GM12878 (cell line): ENCODE measurements around the gene RAB28. TPM values are rescaled to one million over a fixed set of nuclear protein-coding genes. Genes with fewer than 3 reads are reported as not detected.

ENCODE experiments used
- ATAC-seq: fragments of 200-7000 bp; cut with Tn5 transposase; 3 replicates; pipeline ENCODE4 v1.9.1; 2020; ENCODE audit warnings: mild to moderate bottlenecking, moderate library complexity
- BruUV-seq: library from RNA; stranded (reverse); fragments of 400-500 nt; replicated peaks from 2 replicates; lab custom pipeline; 2021; lab: Mats Ljungman, UMichigan
- CTCF ChIA-PET: fragments of 300-600 bp; sonication (Branson Sonifier 250); formaldehyde crosslinking; extraction: SDS; loops from one replicate; lab custom pipeline; 2021; ENCODE audit warnings: inconsistent platforms; lab: Yijun Ruan, JAX
- POLR2A ChIA-PET: fragments of 350-600 bp; formaldehyde crosslinking; extraction: SDS; loops from one replicate; lab custom pipeline; 2021; ENCODE audit warnings: inconsistent platforms; lab: Charles Lee
- RAD21 ChIA-PET: fragments of 300-600 bp; sonication (Branson Sonifier 250); formaldehyde crosslinking; loops from one replicate; lab custom pipeline; 2023; ENCODE audit warnings: antibody characterized with exemption; ENCODE audit not compliant: unreplicated experiment; lab: Charles Lee
- SMC1A ChIA-PET: fragments of 300-600 bp; sonication (Branson Sonifier 250); formaldehyde crosslinking; loops from one replicate; lab custom pipeline; 2023; ENCODE audit not compliant: unreplicated experiment, uncharacterized antibody; lab: Charles Lee
- DNase-seq: peaks from one replicate; pipeline ENCODE4 v3.0.0-alpha.2; 2011; ENCODE audit warnings: low read depth, low spot score
- FAIRE-seq: peaks from 3 replicates; lab custom pipeline; 2011; peaks lifted over from hg19 to GRCh38; lab: Jason Lieb, UNC
- H2AFZ ChIP-seq: 2 replicates; pipeline ENCODE4 v1.6.0; 2011; ENCODE audit warnings: low read depth, low read length, control low read depth; ENCODE audit not compliant: control insufficient read depth
- H3K27ac ChIP-seq: 2 replicates; pipeline ENCODE4 v1.5.1; 2011; ENCODE audit warnings: control low read depth; ENCODE audit not compliant: control insufficient read depth, insufficient read depth
- H3K27me3 ChIP-seq, 2 experiments: replicated peaks in 1 of 2; 2 replicates each; pipeline versions ENCODE4 v1.6.0 to v1.6.1; 2011; ENCODE audit warnings: low read length in 1 of 2; ENCODE audit not compliant: control insufficient read depth in 2 of 2, insufficient read depth in 2 of 2
- H3K36me3 ChIP-seq, 2 experiments: 2 replicates each; pipeline ENCODE4 v1.5.1; 2011; ENCODE audit warnings: low read length in 1 of 2; ENCODE audit not compliant: control insufficient read depth in 2 of 2, insufficient read depth in 2 of 2
- H3K4me1 ChIP-seq: 2 replicates; pipeline ENCODE4 v1.6.1; 2011; ENCODE audit warnings: mild to moderate bottlenecking, low read length, moderate library complexity, mixed read lengths; ENCODE audit not compliant: control insufficient read depth, insufficient read depth
- H3K4me2 ChIP-seq: 2 replicates; pipeline ENCODE4 v1.6.0; 2011; ENCODE audit warnings: control low read depth; ENCODE audit not compliant: control insufficient read depth, insufficient read depth
- H3K4me3 ChIP-seq: fragments of 200-600 bp; sonication (generic); 2 replicates; pipeline ENCODE4 v1.5.1; 2016
- H3K79me2 ChIP-seq: 2 replicates; pipeline ENCODE4 v1.6.0; 2011; ENCODE audit warnings: low read length; ENCODE audit not compliant: control insufficient read depth, insufficient read depth
- H3K9ac ChIP-seq: 2 replicates; pipeline ENCODE4 v1.8.0; 2011; ENCODE audit warnings: low read length, control low read depth, mixed read lengths; ENCODE audit not compliant: control insufficient read depth, insufficient read depth
- H3K9me3 ChIP-seq: replicated peaks from 3 replicates; pipeline ENCODE4 v1.5.1; 2011; ENCODE audit warnings: mild to moderate bottlenecking, low read length; ENCODE audit not compliant: control insufficient read depth, insufficient read depth
- H4K20me1 ChIP-seq: 2 replicates; pipeline ENCODE4 v1.6.0; 2011; ENCODE audit not compliant: control insufficient read depth, insufficient read depth
- ASH2L ChIP-seq: fragments of 300-600, 200-600 bp; sonication (generic); IDR thresholded peaks from 2 replicates; pipeline ENCODE4 v1.6.1; 2017; ENCODE audit warnings: low read depth, mild to moderate bottlenecking, borderline replicate concordance
- BMI1 ChIP-seq: fragments of 450-650 bp; IDR thresholded peaks from 2 replicates; pipeline ENCODE4 v1.6.1; 2016; ENCODE audit warnings: mild to moderate bottlenecking, moderate library complexity, borderline replicate concordance
- IKZF1 ChIP-seq: fragments of 450-650 bp; conservative IDR thresholded peaks from 2 replicates; pipeline ENCODE4 v1.6.1; 2017; ENCODE audit warnings: antibody characterized with exemption, mild to moderate bottlenecking
- KAT2A ChIP-seq: conservative IDR thresholded peaks from 2 replicates; pipeline ENCODE4 v1.6.1; 2011; ENCODE audit warnings: low read depth, low read length; ENCODE audit not compliant: control insufficient read depth
- MEF2A ChIP-seq: IDR thresholded peaks from 2 replicates; pipeline ENCODE4 v1.6.1; 2011; ENCODE audit warnings: low read depth, mild to moderate bottlenecking, low read length, moderate library complexity; ENCODE audit not compliant: insufficient read depth
- MTA2 ChIP-seq: fragments of 450-650 bp; IDR thresholded peaks from 2 replicates; pipeline ENCODE4 v1.6.1; 2016; ENCODE audit warnings: low read depth, mild to moderate bottlenecking, moderate library complexity
- NKRF ChIP-seq: fragments of 450-650 bp; conservative IDR thresholded peaks from 2 replicates; pipeline ENCODE4 v1.6.1; 2017; ENCODE audit warnings: mild to moderate bottlenecking, moderate library complexity
- NR2F1 ChIP-seq: fragments of 450-650 bp; conservative IDR thresholded peaks from 2 replicates; pipeline ENCODE4 v1.6.1; 2017; ENCODE audit warnings: mild to moderate bottlenecking
- PML ChIP-seq: IDR thresholded peaks from 2 replicates; pipeline ENCODE4 v1.6.1; 2012; ENCODE audit warnings: low read length, inconsistent platforms
- REST ChIP-seq: IDR thresholded peaks from 2 replicates; pipeline ENCODE4 v1.6.1; 2012; ENCODE audit warnings: mild to moderate bottlenecking, low read depth, low read length
- RUNX3 ChIP-seq: IDR thresholded peaks from 2 replicates; pipeline ENCODE4 v1.6.1; 2012; ENCODE audit warnings: low read length, inconsistent platforms
- SIN3A ChIP-seq: IDR thresholded peaks from 2 replicates; pipeline ENCODE4 v1.6.1; 2012; ENCODE audit warnings: low read depth, low read length, improper control_type of control experiment
- SMAD5 ChIP-seq: IDR thresholded peaks from 2 replicates; pipeline ENCODE4 v1.6.1; 2016; ENCODE audit warnings: antibody characterized with exemption, low read depth
- ZNF622 ChIP-seq: fragments of 450-650 bp; IDR thresholded peaks from 2 replicates; pipeline ENCODE4 v1.6.1; 2017; ENCODE audit warnings: mild to moderate bottlenecking, inconsistent platforms
- WGBS: methylation state at CpG from one replicate; pipeline ENCODE4 v1.1.6; 2016; ENCODE audit warnings: low lambda C conversion rate; ENCODE audit not compliant: insufficient replicate concordance, insufficient coverage; ENCODE audit errors: missing lambda C conversion rate; 5-methylcytosine and 5-hydroxymethylcytosine counted together
- in situ Hi-C: fragments of 300-500 bp; cut with MboI; formaldehyde crosslinking; loops from 9 replicates; pipeline ENCODE4 v1.14.3; 2018; ENCODE audit warnings: mixed read lengths
- intact Hi-C: fragments of 100-400 bp; cut with micrococcal nuclease; formaldehyde crosslinking; loops from one replicate; pipeline ENCODE4 v1.14.2; 2022; ENCODE audit not compliant: unreplicated experiment
- polyA plus RNA-seq, 11 experiments: library from polyadenylated mRNA; depleted of rRNA in 4 of 11; unstranded in 6 of 11; stranded (reverse) in 5 of 11; fragments of >200 nt; fragmentation: Nextera tagmentation in 4 of 11; fragmentation: Illumina TruSeq in 1 of 11; extraction: Ambion mirVana in 4 of 11; extraction: Trizol in 1 of 11; gene quantifications; 1 replicate in 1 of 11; 2 replicates in 10 of 11; pipeline versions ENCODE4 v1.2.1 to v1.2.3, GENCODE V29; 2011 to 2016; ENCODE audit warnings: inconsistent platforms in 2 of 11, missing spikeins in 2 of 11, low read depth in 1 of 11
- total RNA-seq, 4 experiments: library from RNA; depleted of rRNA in 3 of 4; stranded (reverse); fragments of >200 nt in 3 of 4; fragmentation: Illumina TruSeq in 1 of 4; extraction: Trizol in 1 of 4; gene quantifications; 2 replicates each; pipeline versions ENCODE4 v1.2.1 to v1.2.3, GENCODE V29; 2013 to 2021

Gene RAB28
- total and polyA plus RNA-seq, 10 of the 15 experiments (the other 5 are each of a cell fraction or from before 2014, with no cell fraction given): 5.8 to 29.3 (median 16.9) TPM

- Histone ChIP-seq H3K4me2 (peak overlapping the region; percentile 53), H3K79me2 (peaks cover 17% of the 10 kb centered on the region), H3K27me3 (no peaks in the 10 kb centered on the region), H3K4me1 (no peaks in the 10 kb centered on the region), H2AFZ (peak overlapping the region; percentile 100), H3K9me3 (0 out of 3 replicates have a peak, but pooled peaks cover 1% of the 10 kb centered on the region), H3K4me3 (peak overlapping the region; percentile 77), H3K36me3 (no peaks in the 10 kb centered on the region), H4K20me1 (no peaks in the 10 kb centered on the region), H3K27ac (peak overlapping the region; percentile 38), H3K9ac (peak overlapping the region; percentile 94)
- 1% methylated on average over 27 of the region's 30 CpGs for WGBS
- no peak for DNase-seq
- ChIA-PET SMC1A (interaction anchor here (1.2 to 1.5 kb wide), 4 partner anchors 10 to 52 kb away, joined by 3 to 13 read pairs (median 4); no protein-coding TSS in a partner anchor), CTCF (interaction anchor here (0.7 to 1.8 kb wide), 3 partner anchors 10 to 56 kb away, joined by 3 to 4 read pairs (median 3); no protein-coding TSS in a partner anchor), POLR2A (interaction anchor here (1.1 kb wide), 1 partner anchor 9 kb away, joined by 4 read pairs; no protein-coding TSS in a partner anchor), RAD21 (interaction anchor here (0.6 to 1.7 kb wide), 3 partner anchors 10 to 44 kb away, joined by 3 to 6 read pairs (median 3); no protein-coding TSS in a partner anchor)
- in situ Hi-C loops (no loop called here), intact Hi-C loops (loop anchor here (10.0 kb wide), 1 partner anchor 141 kb away; the partner anchor contains the start of gene BOD1L1)
- ATAC-seq: peak; percentile 50
- 0 out of 2 replicates have a peak, but pooled peaks have one; percentile 85 for TF ChIP-seq ASH2L
- no peak for TF ChIP-seq BMI1
- TF ChIP-seq SMAD5: no peak
- no peak for TF ChIP-seq PML
- no peak for TF ChIP-seq KAT2A
- TF ChIP-seq SIN3A: no peak
- peak; percentile 54; the same call in 1 of the 2 replicates for TF ChIP-seq REST
- no peak for TF ChIP-seq NR2F1
- no peak for TF ChIP-seq IKZF1
- no peak for TF ChIP-seq ZNF622
- no peak for TF ChIP-seq MEF2A
- TF ChIP-seq NKRF: 0 out of 2 replicates have a peak, but pooled peaks have one; percentile 24
- TF ChIP-seq RUNX3: no peak
- no peak for TF ChIP-seq MTA2
- no TSS peak for BruUV-seq
- FAIRE-seq: no peak
Observed at GRCh38 chr4:13483768-13484121, 395 bp downstream of the RAB28 start.
